Keratinocyte (primary cell): ENCODE data around the gene SFRP4. TPM values are rescaled to one million over a fixed set of nuclear protein-coding genes. Genes with fewer than 3 reads are reported as not detected.

ENCODE experiments used
- DNase-seq: peaks from one replicate; pipeline ENCODE4 v3.0.0-alpha.2; 2011; ENCODE audit warnings: low read depth, missing footprints, low spot score
- FAIRE-seq: peaks from 2 replicates; lab custom pipeline; 2011; peaks lifted over from hg19 to GRCh38; lab: Jason Lieb, UNC
- H2AFZ ChIP-seq: 2 replicates; pipeline ENCODE4 v1.6.0; 2012; ENCODE audit warnings: low read length, control low read depth, inconsistent platforms; ENCODE audit not compliant: control insufficient read depth
- H3K27ac ChIP-seq: 2 replicates; pipeline ENCODE4 v1.5.1; 2011; ENCODE audit warnings: low read length; ENCODE audit not compliant: control insufficient read depth, insufficient read depth
- H3K27me3 ChIP-seq: 3 replicates; pipeline ENCODE4 v1.6.0; 2011; ENCODE audit warnings: low read length; ENCODE audit not compliant: control insufficient read depth, insufficient read depth; ENCODE audit errors: extremely low read depth
- H3K36me3 ChIP-seq, 2 experiments: 2 replicates in 1 of 2; 3 replicates in 1 of 2; pipeline ENCODE4 v1.5.1; 2011; ENCODE audit warnings: low read length in 2 of 2, mild to moderate bottlenecking in 1 of 2; ENCODE audit not compliant: control insufficient read depth in 2 of 2, insufficient read depth in 2 of 2; ENCODE audit errors: extremely low read depth in 1 of 2
- H3K4me1 ChIP-seq: 3 replicates; pipeline ENCODE4 v1.5.1; 2011; ENCODE audit warnings: low read length; ENCODE audit not compliant: control insufficient read depth, insufficient read depth; ENCODE audit errors: extremely low read depth
- H3K4me2 ChIP-seq: 3 replicates; pipeline ENCODE4 v1.6.0; 2011; ENCODE audit warnings: low read depth, low read length; ENCODE audit not compliant: control insufficient read depth, insufficient read depth; ENCODE audit errors: extremely low read depth
- H3K4me3 ChIP-seq, 3 experiments: fragments of 200-600 bp in 1 of 3; sonication (generic) in 1 of 3; 2 replicates in 2 of 3; 3 replicates in 1 of 3; pipeline ENCODE4 v1.5.1; 2011 to 2016; ENCODE audit warnings: low read length in 3 of 3, mild to moderate bottlenecking in 3 of 3, control low read depth in 2 of 3, inconsistent platforms in 1 of 3, low read depth in 1 of 3, mixed read lengths in 1 of 3, mixed run types in 1 of 3, moderate library complexity in 1 of 3; ENCODE audit not compliant: control insufficient read depth in 2 of 3, insufficient read depth in 2 of 3; ENCODE audit errors: extremely low read depth in 1 of 3
- H3K79me2 ChIP-seq: 2 replicates; pipeline ENCODE4 v1.6.0; 2012; ENCODE audit warnings: low read length; ENCODE audit not compliant: control insufficient read depth, insufficient read depth
- H3K9ac ChIP-seq: 3 replicates; pipeline ENCODE4 v1.6.0; 2011; ENCODE audit warnings: low read length; ENCODE audit not compliant: control insufficient read depth, insufficient read depth; ENCODE audit errors: extremely low read depth
- H3K9me1 ChIP-seq: 3 replicates; pipeline ENCODE4 v1.6.0; 2011; ENCODE audit warnings: low read length; ENCODE audit not compliant: control insufficient read depth, insufficient read depth; ENCODE audit errors: extremely low read depth
- H3K9me3 ChIP-seq: 2 replicates; pipeline ENCODE4 v1.5.1; 2012; ENCODE audit warnings: low read depth, low read length; ENCODE audit not compliant: control insufficient read depth
- H4K20me1 ChIP-seq: 3 replicates; pipeline ENCODE4 v1.6.0; 2011; ENCODE audit warnings: low read length; ENCODE audit not compliant: control insufficient read depth, insufficient read depth; ENCODE audit errors: extremely low read depth
- EZH2 ChIP-seq: IDR thresholded peaks from one replicate; pipeline ENCODE4 v1.6.1; 2012; ENCODE audit warnings: inconsistent platforms, mild to moderate bottlenecking, low read length, moderate library complexity
- dilution Hi-C: fragments of 300-500 bp; cut with MboI; formaldehyde crosslinking; loops from one replicate; pipeline ENCODE4 v1.7.0; 2020; ENCODE audit warnings: low sequenced_read_pairs; ENCODE audit not compliant: extremely low pct_ligation_motif_present
- polyA plus RNA-seq, 5 experiments: library from polyadenylated mRNA; depleted of rRNA in 3 of 5; stranded (reverse) in 3 of 5; stranded (forward) in 1 of 5; unstranded in 1 of 5; fragments of >200 nt; gene quantifications; 1 replicate in 1 of 5; 2 replicates in 3 of 5; 3 replicates in 1 of 5; pipeline versions ENCODE4 v1.2.1 to v1.2.3, GENCODE V29; 2011 to 2012; ENCODE audit warnings: missing spikeins in 2 of 5, low read depth in 1 of 5, low replicate concordance in 1 of 5
- TF ChIP-seq, protein P1 (sequence below), 3 experiments: IDR thresholded peaks in 1 of 3; conservative IDR thresholded peaks in 1 of 3; optimal IDR thresholded peaks in 1 of 3; 2 replicates in 2 of 3; 3 replicates in 1 of 3; pipeline versions ENCODE3 to v1.5.1; 2011; ENCODE audit warnings: low read length in 3 of 3, mild to moderate bottlenecking in 3 of 3, moderate library complexity in 2 of 3, control low read depth in 1 of 3, inconsistent platforms in 1 of 3; ENCODE audit not compliant: insufficient read depth in 2 of 3; ENCODE audit errors: extremely low read depth in 1 of 3

SFRP4 gene
- polyA plus RNA-seq, 1 donor (not counting 4 experiments of a cell fraction or from before 2014, with no cell fraction given) = not detected

DNA sequence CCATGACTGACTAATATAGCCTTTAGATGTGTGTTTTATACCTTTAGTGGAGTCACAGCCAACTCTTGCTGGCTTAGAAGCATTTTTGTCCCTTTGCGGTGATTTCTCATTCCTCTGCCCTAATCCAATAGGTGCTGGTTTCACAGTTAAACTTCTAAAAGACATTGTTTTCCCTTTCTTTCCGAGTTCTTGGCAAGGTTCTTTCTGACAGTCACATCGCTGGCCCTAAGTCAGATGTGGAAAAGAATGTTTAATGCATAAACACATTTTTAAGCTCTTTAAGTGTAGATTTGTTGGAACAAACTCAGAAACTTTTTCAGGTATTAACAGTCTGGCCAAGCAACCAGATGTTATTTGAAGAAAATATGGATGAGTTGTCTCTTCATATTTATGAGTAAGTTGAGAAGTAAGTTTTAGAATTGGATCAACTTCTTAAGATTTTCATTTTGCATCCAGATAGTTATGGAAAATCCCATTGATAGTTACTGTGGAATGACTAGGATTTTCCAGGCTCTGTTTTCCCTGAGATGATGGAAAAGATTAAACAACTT lies 7.9 kb upstream of the SFRP4 start:
- FAIRE-seq = no peak

DNA sequence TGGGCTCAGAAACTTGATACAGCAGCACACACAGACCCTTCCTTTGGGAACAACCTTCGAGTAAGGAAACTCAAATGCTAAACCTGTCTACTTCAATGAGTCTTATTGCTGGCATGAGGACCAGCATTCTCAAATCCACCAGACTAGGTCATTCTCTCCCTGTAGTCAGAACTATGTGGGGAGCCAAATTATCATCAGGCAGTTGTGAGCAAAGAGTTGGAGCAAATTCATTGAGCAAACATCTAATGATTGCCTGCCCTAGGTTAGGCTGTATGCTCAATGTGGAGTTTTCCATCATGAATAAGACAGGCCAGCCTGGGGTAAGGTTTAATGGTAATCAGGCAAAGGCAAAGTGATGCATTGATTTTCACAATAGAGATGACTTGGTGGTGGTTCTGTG lies 7.4 kb upstream of the SFRP4 start:
- DNase-seq (no peak), FAIRE-seq (no peak)
- TF ChIP-seq EZH2 = no peak
- TF ChIP-seq, protein P1, sequence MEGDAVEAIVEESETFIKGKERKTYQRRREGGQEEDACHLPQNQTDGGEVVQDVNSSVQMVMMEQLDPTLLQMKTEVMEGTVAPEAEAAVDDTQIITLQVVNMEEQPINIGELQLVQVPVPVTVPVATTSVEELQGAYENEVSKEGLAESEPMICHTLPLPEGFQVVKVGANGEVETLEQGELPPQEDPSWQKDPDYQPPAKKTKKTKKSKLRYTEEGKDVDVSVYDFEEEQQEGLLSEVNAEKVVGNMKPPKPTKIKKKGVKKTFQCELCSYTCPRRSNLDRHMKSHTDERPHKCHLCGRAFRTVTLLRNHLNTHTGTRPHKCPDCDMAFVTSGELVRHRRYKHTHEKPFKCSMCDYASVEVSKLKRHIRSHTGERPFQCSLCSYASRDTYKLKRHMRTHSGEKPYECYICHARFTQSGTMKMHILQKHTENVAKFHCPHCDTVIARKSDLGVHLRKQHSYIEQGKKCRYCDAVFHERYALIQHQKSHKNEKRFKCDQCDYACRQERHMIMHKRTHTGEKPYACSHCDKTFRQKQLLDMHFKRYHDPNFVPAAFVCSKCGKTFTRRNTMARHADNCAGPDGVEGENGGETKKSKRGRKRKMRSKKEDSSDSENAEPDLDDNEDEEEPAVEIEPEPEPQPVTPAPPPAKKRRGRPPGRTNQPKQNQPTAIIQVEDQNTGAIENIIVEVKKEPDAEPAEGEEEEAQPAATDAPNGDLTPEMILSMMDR (optimal IDR thresholded peaks at IDR 0.05 in 1 of 3, IDR thresholded peaks at IDR 0.05 in 1 of 3, conservative IDR thresholded peaks at IDR 0.05 in 1 of 3; ENCODE audit: extremely low read depth in 1 of 3, insufficient read depth in 2 of 3, low read length in 3 of 3) = no peak
- Histone ChIP-seq H3K79me2 (no peaks in the 10 kb centered on the region), H3K27ac (no peak overlapping the region), H3K9me3 (no peaks in the 10 kb centered on the region), H3K9ac (no peak overlapping the region), H3K4me3 (no peak overlapping the region), H3K9me1 (no peaks in the 10 kb centered on the region), H2AFZ (no peak overlapping the region), H3K27me3 (peaks cover 11% of the 10 kb centered on the region), H3K4me1 (no peaks in the 10 kb centered on the region), H3K4me2 (no peak overlapping the region), H4K20me1 (no peaks in the 10 kb centered on the region), H3K36me3 (no peaks in the 10 kb centered on the region)
- dilution Hi-C loops = no loop called here

More for the DNA sequence above, 7.9 kb upstream of the SFRP4 start:
- H3K36me3 ChIP-seq = no peaks in the 10 kb centered on the region
- no peak overlapping the region for H3K27ac ChIP-seq
- H3K27me3 ChIP-seq = peaks cover 11% of the 10 kb centered on the region
- no peaks in the 10 kb centered on the region for H3K79me2 ChIP-seq
- H2AFZ ChIP-seq = no peak overlapping the region
- no peaks in the 10 kb centered on the region for H3K4me1 ChIP-seq
- no peak for DNase-seq
- no peak overlapping the region for H3K4me2 ChIP-seq
- TF ChIP-seq EZH2 = no peak
- TF ChIP-seq, protein P1 (optimal IDR thresholded peaks at IDR 0.05 in 1 of 3, IDR thresholded peaks at IDR 0.05 in 1 of 3, conservative IDR thresholded peaks at IDR 0.05 in 1 of 3; ENCODE audit: extremely low read depth in 1 of 3, insufficient read depth in 2 of 3, low read length in 3 of 3) = no peak
- H3K9me3 ChIP-seq = peaks cover 2% of the 10 kb centered on the region
- no peak overlapping the region for H3K4me3 ChIP-seq
- H3K9me1 ChIP-seq = no peaks in the 10 kb centered on the region
- H3K9ac ChIP-seq = no peak overlapping the region
- dilution Hi-C loops = no loop called here
- H4K20me1 ChIP-seq = no peaks in the 10 kb centered on the region
